ENCODE measurements around the gene DENND4A.

- no peak for TF ChIP-seq CTCF (conservative IDR thresholded peaks at IDR 0.05; ENCODE audit: low read depth, low read length)
- no peak for TF ChIP-seq EZH2 (IDR thresholded peaks at IDR 0.05; ENCODE audit: borderline replicate concordance, low read depth, low read length, poor library complexity, severe bottlenecking)
Observed at GRCh38 chr15:65812467-65812866, 20.4 kb upstream of the DENND4A start.

Measured in A673 (cell line).